IMR-90 (cell line): ENCODE data around the gene PCBP3. TPM values are rescaled to one million over a fixed set of nuclear protein-coding genes. Genes with fewer than 3 reads are reported as not detected.

Experiments used
- ATAC-seq: fragments of 200-7000 bp; cut with Tn5 transposase; 2 replicates; pipeline ENCODE4 v1.9.1; 2020; ENCODE audit warnings: low read depth, mild to moderate bottlenecking, moderate library complexity
- BruUV-seq: library from RNA; stranded (reverse); fragments of 400-500 nt; replicated peaks from 2 replicates; lab custom pipeline; 2021; lab: Mats Ljungman, UMichigan
- CTCF ChIA-PET: fragments of 300-600 bp; formaldehyde crosslinking; extraction: SDS; loops from one replicate; lab custom pipeline; 2021; ENCODE audit warnings: antibody characterized with exemption; lab: Yijun Ruan, JAX
- POLR2A ChIA-PET: fragments of 300-600 bp; sonication (Branson Sonifier 250); formaldehyde crosslinking; loops from one replicate; lab custom pipeline; 2022; ENCODE audit warnings: antibody characterized with exemption; ENCODE audit not compliant: unreplicated experiment; lab: Charles Lee
- DNase-seq: peaks from one replicate; pipeline ENCODE4 v3.0.0; 2013
- H2AFZ ChIP-seq: replicated peaks from 2 replicates; pipeline ENCODE3; 2013; ENCODE audit warnings: low read length, mild to moderate bottlenecking; ENCODE audit not compliant: poor library complexity
- H2AK5ac ChIP-seq: 2 replicates; pipeline ENCODE4 v1.6.1; 2013; ENCODE audit warnings: low read depth, low read length, inconsistent platforms
- H2AK9ac ChIP-seq: replicated peaks from 2 replicates; pipeline ENCODE3; 2013; ENCODE audit warnings: mild to moderate bottlenecking, low read depth, low read length, moderate library complexity; ENCODE audit not compliant: poor library complexity
- H2BK120ac ChIP-seq: 2 replicates; pipeline ENCODE4 v1.6.1; 2013; ENCODE audit warnings: low read depth, low read length, inconsistent platforms
- H2BK15ac ChIP-seq: 3 replicates; pipeline ENCODE4 v1.6.1; 2013; ENCODE audit warnings: low read depth, low read length, inconsistent platforms
- H2BK20ac ChIP-seq: 2 replicates; pipeline ENCODE4 v1.6.1; 2013; ENCODE audit warnings: low read depth, mild to moderate bottlenecking, inconsistent platforms, low read length, moderate library complexity
- H2BK5ac ChIP-seq: 2 replicates; pipeline ENCODE4 v1.6.1; 2013; ENCODE audit warnings: mild to moderate bottlenecking, low read depth, low read length, inconsistent platforms; ENCODE audit not compliant: poor library complexity, severe bottlenecking
- H3K14ac ChIP-seq: replicated peaks from 2 replicates; pipeline ENCODE4 v1.6.1; 2013; ENCODE audit warnings: low read depth, low read length, inconsistent platforms
- H3K18ac ChIP-seq: 2 replicates; pipeline ENCODE4 v1.6.1; 2013; ENCODE audit warnings: low read depth, low read length, control low read depth
- H3K23ac ChIP-seq: 2 replicates; pipeline ENCODE4 v1.6.1; 2013; ENCODE audit warnings: low read depth, low read length, inconsistent platforms
- H3K27ac ChIP-seq: 2 replicates; pipeline ENCODE4 v1.5.1; 2013; ENCODE audit warnings: mild to moderate bottlenecking, control low read depth, low read length; ENCODE audit not compliant: insufficient read depth
- H3K27me3 ChIP-seq: 2 replicates; pipeline ENCODE4 v1.6.1; 2013; ENCODE audit warnings: low read length; ENCODE audit not compliant: control insufficient read depth, insufficient read depth
- H3K36me3 ChIP-seq: 2 replicates; pipeline ENCODE4 v1.6.1; 2013; ENCODE audit warnings: low read length, mixed read lengths; ENCODE audit not compliant: control insufficient read depth, insufficient read depth
- H3K4ac ChIP-seq: 2 replicates; pipeline ENCODE4 v1.6.1; 2013; ENCODE audit warnings: low read depth, low read length, inconsistent platforms
- H3K4me1 ChIP-seq: 2 replicates; pipeline ENCODE4 v1.6.1; 2013; ENCODE audit warnings: low read length, mixed read lengths; ENCODE audit not compliant: control insufficient read depth, insufficient read depth
- H3K4me2 ChIP-seq: 2 replicates; pipeline ENCODE4 v1.6.1; 2013; ENCODE audit warnings: low read depth, mild to moderate bottlenecking, control low read depth, low read length, moderate library complexity
- H3K4me3 ChIP-seq: 2 replicates; pipeline ENCODE4 v1.5.1; 2013; ENCODE audit warnings: low read depth, mild to moderate bottlenecking, control low read depth, low read length, moderate library complexity; ENCODE audit not compliant: insufficient read depth
- H3K56ac ChIP-seq: 2 replicates; pipeline ENCODE4 v1.6.1; 2013; ENCODE audit warnings: low read length, inconsistent platforms; ENCODE audit not compliant: insufficient read depth; ENCODE audit errors: extremely low read depth
- H3K79me1 ChIP-seq, 2 experiments: 2 replicates each; pipeline ENCODE4 v1.6.1; 2013; ENCODE audit warnings: low read length in 2 of 2, inconsistent platforms in 1 of 2, low read depth in 1 of 2
- H3K9ac ChIP-seq: 2 replicates; pipeline ENCODE4 v1.6.1; 2013; ENCODE audit warnings: low read depth, low read length, control low read depth
- H3K9me1 ChIP-seq: 2 replicates; pipeline ENCODE4 v1.6.1; 2013; ENCODE audit warnings: low read length, inconsistent platforms; ENCODE audit not compliant: insufficient read depth
- H3K9me3 ChIP-seq: 2 replicates; pipeline ENCODE4 v1.6.1; 2013; ENCODE audit warnings: low read length; ENCODE audit not compliant: control insufficient read depth, insufficient read depth
- H4K20me1 ChIP-seq: 2 replicates; pipeline ENCODE4 v1.6.1; 2013; ENCODE audit warnings: low read length, inconsistent platforms; ENCODE audit not compliant: insufficient read depth
- H4K5ac ChIP-seq: 2 replicates; pipeline ENCODE4 v1.6.1; 2013; ENCODE audit warnings: mild to moderate bottlenecking, low read depth, low read length, control low read depth
- H4K8ac ChIP-seq, 2 experiments: 2 replicates each; pipeline ENCODE4 v1.6.1; 2013; ENCODE audit warnings: low read depth in 2 of 2, low read length in 2 of 2, control low read depth in 1 of 2, inconsistent platforms in 1 of 2
- H4K91ac ChIP-seq: 2 replicates; pipeline ENCODE4 v1.6.1; 2013; ENCODE audit warnings: low read depth, low read length, inconsistent platforms; ENCODE audit not compliant: insufficient read depth
- BHLHE40 ChIP-seq: fragments of 150-350 bp; IDR thresholded peaks from 2 replicates; pipeline ENCODE4 v1.6.1; 2016; ENCODE audit warnings: mild to moderate bottlenecking, low read depth, low read length
- CEBPB ChIP-seq: IDR thresholded peaks from 2 replicates; pipeline ENCODE4 v1.6.1; 2012; ENCODE audit warnings: low read depth, low read length, improper control_type of control experiment
- CHD1 ChIP-seq: IDR thresholded peaks from 2 replicates; pipeline ENCODE4 v1.6.1; 2012; ENCODE audit warnings: low read depth, low read length, improper control_type of control experiment
- FOS ChIP-seq: fragments of 150-350 bp; IDR thresholded peaks from 2 replicates; pipeline ENCODE4 v1.6.1; 2016; ENCODE audit warnings: low read depth, low read length
- MAFK ChIP-seq: IDR thresholded peaks from 2 replicates; pipeline ENCODE4 v1.6.1; 2012; ENCODE audit warnings: low read depth, low read length, improper control_type of control experiment
- MAZ ChIP-seq: IDR thresholded peaks from 2 replicates; pipeline ENCODE4 v1.6.1; 2012; ENCODE audit warnings: low read depth, mild to moderate bottlenecking, low read length, improper control_type of control experiment, moderate library complexity, borderline replicate concordance
- MXI1 ChIP-seq: IDR thresholded peaks from 2 replicates; pipeline ENCODE4 v1.6.1; 2012; ENCODE audit warnings: low read depth, mild to moderate bottlenecking, low read length, moderate library complexity, borderline replicate concordance
- NFE2L2 ChIP-seq: fragments of 150-350 bp; IDR thresholded peaks from 2 replicates; pipeline ENCODE4 v1.6.1; 2016; ENCODE audit warnings: low read depth, mild to moderate bottlenecking, low read length
- POLR2A ChIP-seq: IDR thresholded peaks from 2 replicates; pipeline ENCODE4 v1.6.1; 2012; ENCODE audit warnings: mild to moderate bottlenecking, low read depth, low read length
- RAD21 ChIP-seq: IDR thresholded peaks from 2 replicates; pipeline ENCODE4 v1.6.1; 2012; ENCODE audit warnings: low read length, improper control_type of control experiment
- RCOR1 ChIP-seq: IDR thresholded peaks from 2 replicates; pipeline ENCODE4 v1.6.1; 2012; ENCODE audit warnings: mild to moderate bottlenecking, low read length, improper control_type of control experiment; ENCODE audit not compliant: insufficient replicate concordance
- RFX5 ChIP-seq: IDR thresholded peaks from 2 replicates; pipeline ENCODE4 v1.8.0; 2012; ENCODE audit warnings: low read depth, mild to moderate bottlenecking, low read length, moderate library complexity
- SMC3 ChIP-seq: fragments of 150-350 bp; IDR thresholded peaks from 2 replicates; pipeline ENCODE4 v1.6.1; 2016; ENCODE audit warnings: low read depth, mild to moderate bottlenecking, antibody characterized with exemption, low read length, moderate library complexity
- USF2 ChIP-seq: fragments of 150-350 bp; IDR thresholded peaks from 2 replicates; pipeline ENCODE4 v1.6.1; 2017; ENCODE audit warnings: mild to moderate bottlenecking, antibody characterized with exemption, low read length, low read depth
- WGBS, 2 experiments: methylation state at CpG; one replicate each; pipeline versions ENCODE4 v1.1.5 to v1.1.7; 2013; ENCODE audit warnings: missing lambda C conversion rate in 2 of 2; ENCODE audit not compliant: insufficient read length in 1 of 2; ENCODE audit errors: extremely low coverage in 2 of 2; 5-methylcytosine and 5-hydroxymethylcytosine counted together
- dilution Hi-C: fragments of 300-500 bp; cut with HindIII; formaldehyde crosslinking; loops from one replicate; pipeline ENCODE4 v1.14.3; 2018; ENCODE audit warnings: low sequenced_read_pairs; ENCODE audit not compliant: unreplicated experiment
- in situ Hi-C: fragments of 300-500 bp; cut with MboI; formaldehyde crosslinking; loops from 3 replicates; pipeline ENCODE4 v1.14.3; 2019; ENCODE audit warnings: low sequenced_read_pairs, inconsistent platforms, mixed read lengths
- intact Hi-C: fragments of 100-400 bp; cut with micrococcal nuclease; formaldehyde crosslinking; loops from 2 replicates; pipeline ENCODE4 v1.10.0; 2022
- polyA plus RNA-seq, 3 experiments: library from polyadenylated mRNA; depleted of rRNA; stranded (reverse); fragments of >200 nt; gene quantifications; 2 replicates each; pipeline ENCODE4 v1.2.3, GENCODE V29; 2012; ENCODE audit warnings: low replicate concordance in 1 of 3
- total RNA-seq: library from RNA; depleted of rRNA; stranded (reverse); fragments of >200 nt; gene quantifications from 2 replicates; pipeline ENCODE4 v1.2.3, GENCODE V29; 2012
- TF ChIP-seq, protein P1 (sequence below): fragments of 150-350 bp; IDR thresholded peaks from 2 replicates; pipeline ENCODE4 v1.6.1; 2016; ENCODE audit warnings: low read depth, mild to moderate bottlenecking, low read length, moderate library complexity, borderline replicate concordance
- TF ChIP-seq, protein P2 (sequence below): conservative IDR thresholded peaks from 2 replicates; pipeline ENCODE4 v1.5.1; 2012; ENCODE audit warnings: mild to moderate bottlenecking, low read depth, low read length, improper control_type of control experiment

Gene PCBP3
- total and polyA plus RNA-seq, 2 of the 4 experiments (the other 2 are of a cell fraction), result 2.9 to 3.9 TPM

- H3K79me1 ChIP-seq, result peaks cover 0 to 7% of the 10 kb centered on the region in 2 experiments; a peak in 2 of 4 replicates
- H4K8ac ChIP-seq, result peak overlapping the region; percentile 23 to 95; a peak in 3 of 4 replicates
- peak overlapping the region; percentile 95 for H3K14ac ChIP-seq
- H3K4me1 ChIP-seq, result peaks cover 13% of the 10 kb centered on the region
- peak overlapping the region; percentile 97 for H2BK5ac ChIP-seq
- no peak overlapping the region for H3K23ac ChIP-seq
- no peak overlapping the region for H3K4me3 ChIP-seq
- WGBS, 2 experiments, result 95% methylated on average over 10 of the region's 19 CpGs; no CpG with 5 or more reads in 1 of the 2 experiments
- H3K9me1 ChIP-seq, result peaks cover 30% of the 10 kb centered on the region
- TF ChIP-seq MAZ (no peak), POLR2A (no peak), FOS (no peak), RCOR1 (no peak), SMC3 (no peak), RFX5 (no peak), CEBPB (no peak), CHD1 (no peak), NFE2L2 (no peak), USF2 (no peak), MXI1 (no peak), RAD21 (no peak), MAFK (no peak), BHLHE40 (no peak)
- TF ChIP-seq, protein P1, sequence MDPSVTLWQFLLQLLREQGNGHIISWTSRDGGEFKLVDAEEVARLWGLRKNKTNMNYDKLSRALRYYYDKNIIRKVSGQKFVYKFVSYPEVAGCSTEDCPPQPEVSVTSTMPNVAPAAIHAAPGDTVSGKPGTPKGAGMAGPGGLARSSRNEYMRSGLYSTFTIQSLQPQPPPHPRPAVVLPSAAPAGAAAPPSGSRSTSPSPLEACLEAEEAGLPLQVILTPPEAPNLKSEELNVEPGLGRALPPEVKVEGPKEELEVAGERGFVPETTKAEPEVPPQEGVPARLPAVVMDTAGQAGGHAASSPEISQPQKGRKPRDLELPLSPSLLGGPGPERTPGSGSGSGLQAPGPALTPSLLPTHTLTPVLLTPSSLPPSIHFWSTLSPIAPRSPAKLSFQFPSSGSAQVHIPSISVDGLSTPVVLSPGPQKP, result no peak
- TF ChIP-seq, protein P2, sequence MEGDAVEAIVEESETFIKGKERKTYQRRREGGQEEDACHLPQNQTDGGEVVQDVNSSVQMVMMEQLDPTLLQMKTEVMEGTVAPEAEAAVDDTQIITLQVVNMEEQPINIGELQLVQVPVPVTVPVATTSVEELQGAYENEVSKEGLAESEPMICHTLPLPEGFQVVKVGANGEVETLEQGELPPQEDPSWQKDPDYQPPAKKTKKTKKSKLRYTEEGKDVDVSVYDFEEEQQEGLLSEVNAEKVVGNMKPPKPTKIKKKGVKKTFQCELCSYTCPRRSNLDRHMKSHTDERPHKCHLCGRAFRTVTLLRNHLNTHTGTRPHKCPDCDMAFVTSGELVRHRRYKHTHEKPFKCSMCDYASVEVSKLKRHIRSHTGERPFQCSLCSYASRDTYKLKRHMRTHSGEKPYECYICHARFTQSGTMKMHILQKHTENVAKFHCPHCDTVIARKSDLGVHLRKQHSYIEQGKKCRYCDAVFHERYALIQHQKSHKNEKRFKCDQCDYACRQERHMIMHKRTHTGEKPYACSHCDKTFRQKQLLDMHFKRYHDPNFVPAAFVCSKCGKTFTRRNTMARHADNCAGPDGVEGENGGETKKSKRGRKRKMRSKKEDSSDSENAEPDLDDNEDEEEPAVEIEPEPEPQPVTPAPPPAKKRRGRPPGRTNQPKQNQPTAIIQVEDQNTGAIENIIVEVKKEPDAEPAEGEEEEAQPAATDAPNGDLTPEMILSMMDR, result no peak
- H2BK20ac ChIP-seq, result peak overlapping the region; percentile 96; the same call in 1 of the 2 replicates
- no TSS peak for BruUV-seq
- H3K18ac ChIP-seq, result peak overlapping the region; percentile 94; the same call in 1 of the 2 replicates
- no peaks in the 10 kb centered on the region for H4K20me1 ChIP-seq
- intact Hi-C loops (no loop called here), in situ Hi-C loops (no loop called here), dilution Hi-C loops (no loop called here)
- H4K5ac ChIP-seq, result peak overlapping the region; percentile 61; the same call in 1 of the 2 replicates
- H3K9ac ChIP-seq, result no peak overlapping the region
- peak overlapping the region; percentile 88 for H3K4ac ChIP-seq
- H2AK9ac ChIP-seq, result peak overlapping the region; percentile 79
- no peaks in the 10 kb centered on the region for H3K9me3 ChIP-seq
- DNase-seq (no peak), ATAC-seq (no peak)
- H3K36me3 ChIP-seq, result no peaks in the 10 kb centered on the region
- no peak overlapping the region; the same call in 1 of the 2 replicates for H3K27ac ChIP-seq
- H2AK5ac ChIP-seq, result peak overlapping the region; percentile 50
- peak overlapping the region; percentile 81; the same call in 1 of the 3 replicates for H2BK15ac ChIP-seq
- no peaks in the 10 kb centered on the region for H3K27me3 ChIP-seq
- H2AFZ ChIP-seq, result peak overlapping the region; percentile 9
- H3K4me2 ChIP-seq, result no peak overlapping the region
- ChIA-PET CTCF (no interaction called here), POLR2A (no interaction called here)
- H2BK120ac ChIP-seq, result peak overlapping the region; percentile 97
- peak overlapping the region; percentile 80 for H4K91ac ChIP-seq
- H3K56ac ChIP-seq, result no peak overlapping the region
These were observed 220.2 kb downstream of the PCBP3 start for GRCh38 chr21:45863751-45864150.
